Astrocyte (in vitro differentiated cells and primary cell): ENCODE results near the gene SPATC1L. TPM values are rescaled to one million over a fixed set of nuclear protein-coding genes. Genes with fewer than 3 reads are reported as not detected.

ENCODE experiments used
- DNase-seq: peaks from one replicate; pipeline ENCODE4 v3.0.0-alpha.2; 2010; ENCODE audit warnings: low read depth
- FAIRE-seq: peaks from 2 replicates; lab custom pipeline; 2011; peaks lifted over from hg19 to GRCh38; lab: Jason Lieb, UNC
- H2AFZ ChIP-seq: 2 replicates; pipeline ENCODE4 v1.6.0; 2012; ENCODE audit warnings: low read depth, low read length, inconsistent platforms
- H3K27ac ChIP-seq: 2 replicates; pipeline ENCODE4 v1.5.1; 2011; ENCODE audit warnings: low read depth, low read length, inconsistent platforms
- H3K27me3 ChIP-seq: 2 replicates; pipeline ENCODE4 v1.6.0; 2011; ENCODE audit warnings: low read length, inconsistent platforms; ENCODE audit not compliant: insufficient read depth
- H3K36me3 ChIP-seq: 2 replicates; pipeline ENCODE4 v1.5.1; 2011; ENCODE audit warnings: low read length, inconsistent platforms; ENCODE audit not compliant: insufficient read depth
- H3K4me1 ChIP-seq: 2 replicates; pipeline ENCODE4 v1.5.1; 2011; ENCODE audit warnings: low read length, inconsistent platforms; ENCODE audit not compliant: insufficient read depth
- H3K4me2 ChIP-seq: 2 replicates; pipeline ENCODE4 v1.6.0; 2012; ENCODE audit warnings: low read length, inconsistent platforms
- H3K4me3 ChIP-seq: 2 replicates; pipeline ENCODE4 v1.5.1; 2011; ENCODE audit warnings: low read depth, mild to moderate bottlenecking, low read length, inconsistent platforms; ENCODE audit not compliant: insufficient read depth
- H3K79me2 ChIP-seq: 2 replicates; pipeline ENCODE4 v1.6.0; 2012; ENCODE audit warnings: mild to moderate bottlenecking, low read length, inconsistent platforms; ENCODE audit not compliant: insufficient read depth
- H3K9ac ChIP-seq: 2 replicates; pipeline ENCODE4 v1.6.0; 2012; ENCODE audit warnings: mild to moderate bottlenecking, low read length, inconsistent platforms
- H3K9me3 ChIP-seq: 2 replicates; pipeline ENCODE4 v1.5.1; 2012; ENCODE audit warnings: low read depth, mild to moderate bottlenecking, low read length, inconsistent platforms; ENCODE audit not compliant: insufficient read depth
- H4K20me1 ChIP-seq: 2 replicates; pipeline ENCODE4 v1.6.0; 2012; ENCODE audit warnings: low read length, inconsistent platforms; ENCODE audit not compliant: insufficient read depth
- H3K27ac Mint-ChIP-seq: one replicate; pipeline ENCODE4 v1.8.0; 2021; ENCODE audit warnings: mild to moderate bottlenecking, mixed read lengths; ENCODE audit not compliant: unreplicated experiment
- H3K27me3 Mint-ChIP-seq: one replicate; pipeline ENCODE4 v1.8.0; 2021; ENCODE audit warnings: low read depth, mixed read lengths; ENCODE audit not compliant: unreplicated experiment
- H3K36me3 Mint-ChIP-seq: one replicate; pipeline ENCODE4 v1.8.0; 2021; ENCODE audit warnings: low read depth, mixed read lengths; ENCODE audit not compliant: unreplicated experiment
- H3K4me1 Mint-ChIP-seq: one replicate; pipeline ENCODE4 v1.8.0; 2021; ENCODE audit warnings: low read depth, mixed read lengths; ENCODE audit not compliant: unreplicated experiment
- H3K4me3 Mint-ChIP-seq: one replicate; pipeline ENCODE4 v1.8.0; 2021; ENCODE audit warnings: mild to moderate bottlenecking, moderate library complexity, mixed read lengths; ENCODE audit not compliant: unreplicated experiment
- H3K9me3 Mint-ChIP-seq: one replicate; pipeline ENCODE4 v1.8.0; 2021; ENCODE audit warnings: mild to moderate bottlenecking, mixed read lengths; ENCODE audit not compliant: unreplicated experiment
- CTCF ChIP-seq: IDR thresholded peaks from 2 replicates; pipeline ENCODE4 v1.5.1; 2011; ENCODE audit warnings: low read depth, mild to moderate bottlenecking, inconsistent platforms, low read length, moderate library complexity; ENCODE audit not compliant: insufficient read depth
- EZH2 ChIP-seq: IDR thresholded peaks from 2 replicates; pipeline ENCODE4 v1.6.1; 2012; ENCODE audit warnings: mild to moderate bottlenecking, low read length, inconsistent platforms; ENCODE audit not compliant: insufficient read depth
- total RNA-seq: library from RNA; stranded (reverse); gene quantifications from 2 replicates; pipeline ENCODE4 v1.2.1, GENCODE V29; 2021

SPATC1L gene
- total RNA-seq, 1 donor from 2014 or later = 17.8 TPM

GRCh38 chr21:46112725-46113215, 71.5 kb downstream of the SPATC1L start:
- no peak overlapping the region for H3K4me3 ChIP-seq
- Mint-ChIP-seq H3K4me3 (no peak overlapping the region), H3K36me3 (peaks cover 26% of the 10 kb centered on the region), H3K4me1 (peaks cover 2% of the 10 kb centered on the region), H3K27ac (no peak overlapping the region), H3K27me3 (no peaks in the 10 kb centered on the region), H3K9me3 (no peaks in the 10 kb centered on the region)
- H3K9ac ChIP-seq = no peak overlapping the region
- no peak overlapping the region for H2AFZ ChIP-seq
- H3K4me1 ChIP-seq = peaks cover 3% of the 10 kb centered on the region
- TF ChIP-seq EZH2 = no peak
- TF ChIP-seq CTCF = no peak
- H3K4me2 ChIP-seq = no peak overlapping the region
- FAIRE-seq = no peak
- H3K27ac ChIP-seq = no peak overlapping the region
- peaks cover 80% of the 10 kb centered on the region for H4K20me1 ChIP-seq
- H3K9me3 ChIP-seq = peaks cover 4% of the 10 kb centered on the region
- no peaks in the 10 kb centered on the region for H3K27me3 ChIP-seq
- H3K36me3 ChIP-seq = peaks cover 40% of the 10 kb centered on the region
- DNase-seq = no peak
- H3K79me2 ChIP-seq = peaks cover 85% of the 10 kb centered on the region

GRCh38 chr21:46111857-46112724, 72.2 kb downstream of the SPATC1L start:
- FAIRE-seq (no peak), DNase-seq (no peak)
- peaks cover 27% of the 10 kb centered on the region for H3K36me3 Mint-ChIP-seq
- Histone ChIP-seq H3K4me2 (no peak overlapping the region), H3K4me3 (no peak overlapping the region), H3K27ac (no peak overlapping the region), H3K36me3 (peaks cover 40% of the 10 kb centered on the region), H3K79me2 (peaks cover 86% of the 10 kb centered on the region), H3K4me1 (peaks cover 3% of the 10 kb centered on the region), H4K20me1 (peaks cover 82% of the 10 kb centered on the region), H3K9ac (no peak overlapping the region), H2AFZ (no peak overlapping the region), H3K9me3 (peaks cover 4% of the 10 kb centered on the region), H3K27me3 (no peaks in the 10 kb centered on the region)
- no peak overlapping the region for H3K4me3 Mint-ChIP-seq
- no peaks in the 10 kb centered on the region for H3K27me3 Mint-ChIP-seq
- no peak overlapping the region for H3K27ac Mint-ChIP-seq
- H3K4me1 Mint-ChIP-seq = peaks cover 2% of the 10 kb centered on the region
- H3K9me3 Mint-ChIP-seq = no peaks in the 10 kb centered on the region
- TF ChIP-seq EZH2 (no peak), CTCF (no peak)

- no peaks in the 10 kb centered on the region for H3K9me3 Mint-ChIP-seq
- no peaks in the 10 kb centered on the region for H3K27me3 ChIP-seq
- peaks cover 86% of the 10 kb centered on the region for H3K79me2 ChIP-seq
- no peaks in the 10 kb centered on the region for H3K27me3 Mint-ChIP-seq
- H3K4me1 ChIP-seq = no peaks in the 10 kb centered on the region
- H3K4me3 Mint-ChIP-seq = no peak overlapping the region
- no peak for TF ChIP-seq EZH2
- no peak for TF ChIP-seq CTCF
- H3K4me2 ChIP-seq = no peak overlapping the region
- H2AFZ ChIP-seq = no peak overlapping the region
- H3K27ac Mint-ChIP-seq = no peak overlapping the region
- no peak for FAIRE-seq
- no peak overlapping the region for H3K27ac ChIP-seq
- DNase-seq = no peak
- H3K36me3 Mint-ChIP-seq = peaks cover 28% of the 10 kb centered on the region
- H3K36me3 ChIP-seq = peaks cover 34% of the 10 kb centered on the region
- peaks cover 4% of the 10 kb centered on the region for H3K9me3 ChIP-seq
- no peaks in the 10 kb centered on the region for H3K4me1 Mint-ChIP-seq
- H4K20me1 ChIP-seq = peaks cover 82% of the 10 kb centered on the region
- no peak overlapping the region for H3K4me3 ChIP-seq
- H3K9ac ChIP-seq = no peak overlapping the region
These were observed 73.1 kb downstream of the SPATC1L start for GRCh38 chr21:46111193-46111571.
